Measurements from ENCODE around the gene AVEN.

- TF ChIP-seq, protein P1, sequence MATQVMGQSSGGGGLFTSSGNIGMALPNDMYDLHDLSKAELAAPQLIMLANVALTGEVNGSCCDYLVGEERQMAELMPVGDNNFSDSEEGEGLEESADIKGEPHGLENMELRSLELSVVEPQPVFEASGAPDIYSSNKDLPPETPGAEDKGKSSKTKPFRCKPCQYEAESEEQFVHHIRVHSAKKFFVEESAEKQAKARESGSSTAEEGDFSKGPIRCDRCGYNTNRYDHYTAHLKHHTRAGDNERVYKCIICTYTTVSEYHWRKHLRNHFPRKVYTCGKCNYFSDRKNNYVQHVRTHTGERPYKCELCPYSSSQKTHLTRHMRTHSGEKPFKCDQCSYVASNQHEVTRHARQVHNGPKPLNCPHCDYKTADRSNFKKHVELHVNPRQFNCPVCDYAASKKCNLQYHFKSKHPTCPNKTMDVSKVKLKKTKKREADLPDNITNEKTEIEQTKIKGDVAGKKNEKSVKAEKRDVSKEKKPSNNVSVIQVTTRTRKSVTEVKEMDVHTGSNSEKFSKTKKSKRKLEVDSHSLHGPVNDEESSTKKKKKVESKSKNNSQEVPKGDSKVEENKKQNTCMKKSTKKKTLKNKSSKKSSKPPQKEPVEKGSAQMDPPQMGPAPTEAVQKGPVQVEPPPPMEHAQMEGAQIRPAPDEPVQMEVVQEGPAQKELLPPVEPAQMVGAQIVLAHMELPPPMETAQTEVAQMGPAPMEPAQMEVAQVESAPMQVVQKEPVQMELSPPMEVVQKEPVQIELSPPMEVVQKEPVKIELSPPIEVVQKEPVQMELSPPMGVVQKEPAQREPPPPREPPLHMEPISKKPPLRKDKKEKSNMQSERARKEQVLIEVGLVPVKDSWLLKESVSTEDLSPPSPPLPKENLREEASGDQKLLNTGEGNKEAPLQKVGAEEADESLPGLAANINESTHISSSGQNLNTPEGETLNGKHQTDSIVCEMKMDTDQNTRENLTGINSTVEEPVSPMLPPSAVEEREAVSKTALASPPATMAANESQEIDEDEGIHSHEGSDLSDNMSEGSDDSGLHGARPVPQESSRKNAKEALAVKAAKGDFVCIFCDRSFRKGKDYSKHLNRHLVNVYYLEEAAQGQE (IDR thresholded peaks at IDR 0.05; ENCODE audit: insufficient read depth in 1 of 2, low read depth in 2 of 2, low read length in 2 of 2) = no peak
- no peak for TF ChIP-seq POLR2AphosphoS5 (IDR thresholded peaks at IDR 0.05; ENCODE audit: low read depth, low read length)
- no peak for TF ChIP-seq TAF1 (IDR thresholded peaks at IDR 0.05; ENCODE audit: borderline replicate concordance, insufficient read depth, low read length)
- TF ChIP-seq SIN3A (IDR thresholded peaks at IDR 0.05; ENCODE audit: borderline replicate concordance, insufficient read depth, low read length) = no peak
Observed at GRCh38 chr15:33932734-33933133, 106.3 kb downstream of the AVEN start.

Measured in PFSK-1 (cell line).